Fibroblast of skin of abdomen (primary cell): ENCODE results near the gene THSD4.
"Not testable (repeated sequence)": the region's sequence is repeated elsewhere in the genome, so short reads cannot be mapped to it uniquely, and the experiment has no call there.

Source experiments
- DNase-seq: peaks from one replicate; pipeline ENCODE4 v3.0.0-alpha.2; 2013

THSD4 gene

GRCh38 chr15:71669688-71670087 is 554.4 kb downstream of the THSD4 start:
- no peak for DNase-seq

GRCh38 chr15:71670222-71670621 is 555.0 kb downstream of the THSD4 start:
- DNase-seq: not testable (repeated sequence)

GRCh38 chr15:71674354-71674753 is 559.1 kb downstream of the THSD4 start:
- DNase-seq: no peak

- no peak for DNase-seq
Observed at GRCh38 chr15:71677352-71677751, 562.1 kb downstream of the THSD4 start.

- DNase-seq: no peak
Observed at GRCh38 chr15:71677766-71678165, 562.5 kb downstream of the THSD4 start.

- DNase-seq: no peak
Observed at GRCh38 chr15:71678191-71678590, 562.9 kb downstream of the THSD4 start.

GRCh38 chr15:71678605-71679004 is 563.3 kb downstream of the THSD4 start:
- DNase-seq: no peak

GRCh38 chr15:71679223-71679792 is 564.0 kb downstream of the THSD4 start:
- DNase-seq: no peak

- peak; percentile 85 for DNase-seq
Observed at GRCh38 chr15:71679793-71680353, 564.6 kb downstream of the THSD4 start.

GRCh38 chr15:71682001-71682400 is 566.7 kb downstream of the THSD4 start:
- DNase-seq: no peak

GRCh38 chr15:71683411-71684274 is 568.4 kb downstream of the THSD4 start:
- DNase-seq: peak; percentile 60

GRCh38 chr15:71685420-71685993 is 570.2 kb downstream of the THSD4 start:
- no peak for DNase-seq

- DNase-seq: no peak
Observed at GRCh38 chr15:71686221-71687050, 571.2 kb downstream of the THSD4 start.

- peak; percentile 90 for DNase-seq
Observed at GRCh38 chr15:71687902-71688508, 572.7 kb downstream of the THSD4 start.

GRCh38 chr15:71688509-71689094 is 573.3 kb downstream of the THSD4 start:
- DNase-seq: no peak

GRCh38 chr15:71691081-71691457 is 575.8 kb downstream of the THSD4 start:
- DNase-seq: no peak

- peak; percentile 90 for DNase-seq
Observed at GRCh38 chr15:71691458-71692417, 576.5 kb downstream of the THSD4 start.

GRCh38 chr15:71697236-71697635 is 582.0 kb downstream of the THSD4 start:
- DNase-seq: no peak

- no peak for DNase-seq
Observed at GRCh38 chr15:71698030-71698429, 582.8 kb downstream of the THSD4 start.

GRCh38 chr15:71698742-71699141 is 583.5 kb downstream of the THSD4 start:
- DNase-seq: no peak

- no peak for DNase-seq
Observed at GRCh38 chr15:71699977-71700376, 584.7 kb downstream of the THSD4 start.
